ENCODE data around the gene CDK19.

GRCh38 chr6:110566346-110567125 is 248.7 kb downstream of the CDK19 start:
- TF ChIP-seq EZH2 (IDR thresholded peaks at IDR 0.05; ENCODE audit: insufficient read depth, poor library complexity, severe bottlenecking) (no peak), EZH2phosphoT487 (IDR thresholded peaks at IDR 0.05; ENCODE audit: insufficient read depth, low read depth) (no peak)

Data from GM23248 (cell line).